Heart right ventricle (tissue), 16 donors: ENCODE data around the gene NKIRAS2. TPM values are rescaled to one million over a fixed set of nuclear protein-coding genes. Genes with fewer than 3 reads are reported as not detected.

Experiments
- ATAC-seq, 8 donors: fragments of 200-7000 bp; cut with Tn5 transposase; one replicate each; pipeline ENCODE4 v1.9.1; 2020; ENCODE audit warnings: mild to moderate bottlenecking in 8 of 8, moderate library complexity in 8 of 8, moderate number of reproducible peaks in 1 of 8
- DNase-seq, 2 donors: peaks; one replicate each; pipeline ENCODE4 v3.0.0-alpha.2; 2020
- H3K27ac ChIP-seq, 10 donors: fragments of 200-600 bp; sonication (generic) in 2 of 10; one replicate each; pipeline versions ENCODE4 v1.5.0 to v1.8.0; 2020 to 2022; ENCODE audit warnings: mild to moderate bottlenecking in 3 of 10
- H3K27me3 ChIP-seq, 7 donors: fragments of 200-600 bp; one replicate each; pipeline ENCODE4 v1.8.0; 2021 to 2022; ENCODE audit warnings: mild to moderate bottlenecking in 2 of 7
- H3K36me3 ChIP-seq, 9 donors: fragments of 200-600 bp; sonication (generic) in 1 of 9; one replicate each; pipeline versions ENCODE4 v1.5.0 to v1.8.0; 2020 to 2022; ENCODE audit warnings: mild to moderate bottlenecking in 2 of 9
- H3K4me1 ChIP-seq, 9 donors: fragments of 200-600 bp; sonication (generic) in 1 of 9; one replicate each; pipeline versions ENCODE4 v1.5.0 to v1.8.0; 2020 to 2022; ENCODE audit warnings: mild to moderate bottlenecking in 4 of 9
- H3K4me3 ChIP-seq, 10 donors: fragments of 200-600 bp; sonication (generic) in 2 of 10; one replicate each; pipeline versions ENCODE4 v1.5.0 to v1.8.0; 2020 to 2022; ENCODE audit warnings: mild to moderate bottlenecking in 7 of 10, moderate library complexity in 2 of 10
- H3K9me3 ChIP-seq, 11 donors: fragments of 200-600 bp in 10 of 11; sonication (generic) in 2 of 11; one replicate each; pipeline versions ENCODE4 v1.5.0 to v1.8.0; 2013 to 2022; ENCODE audit warnings: mild to moderate bottlenecking in 2 of 11, control low read depth in 1 of 11, moderate library complexity in 1 of 11
- CTCF ChIP-seq, 9 donors: fragments of 200-600 bp; sonication (generic) in 2 of 9; IDR thresholded peaks; one replicate each; pipeline versions ENCODE4 v1.5.0 to v1.8.0; 2021 to 2022; ENCODE audit warnings: antibody characterized with exemption in 9 of 9, mild to moderate bottlenecking in 5 of 9, moderate library complexity in 1 of 9
- WGBS, 2 donors: extraction: QIAGEN DNeasy Blood & Tissue Kit; methylation state at CpG; one replicate each; pipeline ENCODE4 v1.1.7; 2013; ENCODE audit warnings: inconsistent platforms in 1 of 2; 5-methylcytosine and 5-hydroxymethylcytosine counted together
- intact Hi-C, 10 donors: fragments of 100-400 bp; cut with DNase I; formaldehyde crosslinking; loops; one replicate each; pipeline versions ENCODE4 v1.11.1 to v1.14.2; 2022
- polyA plus RNA-seq, 2 donors: library from polyadenylated mRNA; stranded (reverse); fragments of 200-250 nt; gene quantifications; one replicate each; pipeline ENCODE4 v1.2.3, GENCODE V29; 2013
- total RNA-seq, 10 donors: library from RNA; stranded (reverse); fragmentation: NEBNext Ultra II Directional in 3 of 10; extraction: Animal tissue kit (Norgen Biotek cat#: 25700) in 3 of 10; gene quantifications; one replicate each; pipeline versions ENCODE4 v1.2.1 to v1.2.4, GENCODE V29; 2021 to 2023
- donor health status: Arrhythmogenic right ventricular cardiomyopathy.
- donor health status: ischemic (EF 13 %, LVEDD 7.1; RV severe dilation, severe dysfunction).
- donor health status: healthy with polysubstance abuse.
- donor health status: DM: no; HTN: yes; CAD: no.
- donor health status: DM: no; HTN: no; CAD: no.
- donor health status: ischemic (EF 25% LVEDD 6.9; RV normal size, moderate dysfunction).
- donor health status: ischemic (EF 25% LVEDD 5.7; RV mildly dilated, moderate dysfunction).
- donor health status: healthy.
- donor health status: DM: yes; HTN: yes; CAD: no.
- donor health status: Ischemic cardiomyopathy.
- donor health status: ischemic (EF 35%, LVEDD 5.7; RV mildly dilated, moderate dysfunction).
- donor health status: nonischemic (EF 11% LVEDD 7.7; RV severe dilation, severe dysfunction).
- donor health status: DM: yes; HTN: yes; CAD: no.
- donor health status: PGD.
- donor health status: ischemic (EF 29% LVEDD 5.4; RV normal size, mild dysfunction).
- donor health status: nonischemic (EF 23%, LVEDD 6.1; RV moderate dilation, normal function).

NKIRAS2 gene
- total and polyA plus RNA-seq, 12 donors, result 50.1 to 64.1 (median 57.2) TPM

GRCh38 chr17:42039794-42040763, 20.2 kb downstream of the NKIRAS2 start:
- Histone ChIP-seq H3K4me1 (peaks cover 0 to 10% (median 5%) of the 10 kb centered on the region in 9 donors), H3K27ac (no peak overlapping the region), H3K4me3 (peak overlapping the region in 7 of 10 donors; percentile 8 to 35 (median 25)), H3K36me3 (peaks cover 0 to 7% (median 0%) of the 10 kb centered on the region in 9 donors), H3K9me3 (no peaks in the 10 kb centered on the region), H3K27me3 (peaks cover 0 to 31% (median 15%) of the 10 kb centered on the region in 7 donors)
- WGBS, 2 donors, result 36 to 37% methylated on average over 77 of the region's 77 CpGs
- DNase-seq, result no peak
- ATAC-seq, result peak in 6 of 8 donors; percentile 14 to 63 (median 24)
- intact Hi-C loops, result no loop called here
- TF ChIP-seq CTCF (IDR thresholded peaks at IDR 0.05), result no peak

GRCh38 chr17:42040818-42041217, 20.9 kb downstream of the NKIRAS2 start:
- no peak for DNase-seq
- WGBS, 2 donors, result 95 to 96% methylated on average over 10 of the region's 10 CpGs

GRCh38 chr17:42041619-42042018, 21.7 kb downstream of the NKIRAS2 start:
- no peak for TF ChIP-seq CTCF (IDR thresholded peaks at IDR 0.05)
- peaks cover 0 to 7% (median 0%) of the 10 kb centered on the region in 9 donors for H3K36me3 ChIP-seq
- intact Hi-C loops, result no loop called here
- DNase-seq (no peak), ATAC-seq (no peak)
- H3K4me3 ChIP-seq, result no peak overlapping the region
- H3K27me3 ChIP-seq, result peaks cover 0 to 28% (median 14%) of the 10 kb centered on the region in 7 donors
- H3K4me1 ChIP-seq, result peaks cover 0 to 10% (median 5%) of the 10 kb centered on the region in 9 donors
- H3K9me3 ChIP-seq, result no peaks in the 10 kb centered on the region
- no peak overlapping the region for H3K27ac ChIP-seq

More at GRCh38 chr17:42040818-42041217, 20.9 kb downstream of the NKIRAS2 start:
- H3K4me1 ChIP-seq, result peaks cover 0 to 10% (median 5%) of the 10 kb centered on the region in 9 donors
- ATAC-seq, result peak in 1 of 8 donors; percentile 23
- H3K27ac ChIP-seq, result no peak overlapping the region
- peaks cover 0 to 31% (median 15%) of the 10 kb centered on the region in 7 donors for H3K27me3 ChIP-seq
- H3K36me3 ChIP-seq, result peaks cover 0 to 7% (median 0%) of the 10 kb centered on the region in 9 donors
- intact Hi-C loops, result no loop called here
- H3K4me3 ChIP-seq, result no peak overlapping the region
- no peak for TF ChIP-seq CTCF (IDR thresholded peaks at IDR 0.05)
- no peaks in the 10 kb centered on the region for H3K9me3 ChIP-seq

- H3K36me3 ChIP-seq, result peaks cover 0 to 7% (median 0%) of the 10 kb centered on the region in 9 donors
- no peak for TF ChIP-seq CTCF (IDR thresholded peaks at IDR 0.05)
- intact Hi-C loops, result no loop called here
- peaks cover 0 to 23% (median 14%) of the 10 kb centered on the region in 7 donors for H3K27me3 ChIP-seq
- DNase-seq, result no peak
- H3K9me3 ChIP-seq, result no peaks in the 10 kb centered on the region
- H3K4me1 ChIP-seq, result peaks cover 0 to 10% (median 5%) of the 10 kb centered on the region in 9 donors
- H3K4me3 ChIP-seq, result no peak overlapping the region
- WGBS, 2 donors, result 94 to 95% methylated on average over 20 of the region's 20 CpGs
- H3K27ac ChIP-seq, result no peak overlapping the region
- no peak for ATAC-seq
These were observed 22.9 kb downstream of the NKIRAS2 start for GRCh38 chr17:42042598-42043319.
